ENCODE measurements around the gene VSTM2A.
A peak's percentile ranks its signal among the peaks of the same experiment; 100 is the strongest.
"Not testable (repeated sequence)": the region's sequence is repeated elsewhere in the genome, so short reads cannot be mapped to it uniquely, and the experiment has no call there.

The VSTM2A gene

GRCh38 chr7:54541669-54542625 lies at the start of gene VSTM2A:
Gene VSTM2A (plus strand): TSS chr7:54542375. CDS start chr7:54542731, 356 bp downstream.
- H3K4me3 ChIP-seq (replicated peaks; ENCODE audit: low read depth, low read length), result no peak within 1 kb of the TSS
- no peak for DNase-seq (ENCODE audit: low read depth)
- TF ChIP-seq CTCF (IDR thresholded peaks at IDR 0.05; ENCODE audit: low read length, missing control alignments), result no peak

- not testable (repeated sequence) for DNase-seq (ENCODE audit: low read depth); H3K4me3 ChIP-seq (replicated peaks; ENCODE audit: low read depth, low read length)
Measured at GRCh38 chr7:54504531-54504930, 37.6 kb upstream of the VSTM2A start.

GRCh38 chr7:54529568-54529967 lies 12.6 kb upstream of the VSTM2A start:
- TF ChIP-seq CTCF (IDR thresholded peaks at IDR 0.05; ENCODE audit: low read length, missing control alignments), result no peak
- DNase-seq (ENCODE audit: low read depth), result no peak
- H3K4me3 ChIP-seq (replicated peaks; ENCODE audit: low read depth, low read length), result no peak overlapping the region

- DNase-seq (ENCODE audit: low read depth), result no peak
- H3K4me3 ChIP-seq (replicated peaks; ENCODE audit: low read depth, low read length), result no peak overlapping the region
- no peak for TF ChIP-seq CTCF (IDR thresholded peaks at IDR 0.05; ENCODE audit: low read length, missing control alignments)
Measured at GRCh38 chr7:54538122-54538521, 4.1 kb upstream of the VSTM2A start.

- no peak overlapping the region for H3K4me3 ChIP-seq (replicated peaks; ENCODE audit: low read depth, low read length)
- no peak for TF ChIP-seq CTCF (IDR thresholded peaks at IDR 0.05; ENCODE audit: low read length, missing control alignments)
- peak; percentile 32 for DNase-seq (ENCODE audit: low read depth)
Measured at GRCh38 chr7:54543051-54543488, 895 bp downstream of the VSTM2A start.

GRCh38 chr7:54544149-54544526 lies 2.0 kb downstream of the VSTM2A start:
- no peak for TF ChIP-seq CTCF (IDR thresholded peaks at IDR 0.05; ENCODE audit: low read length, missing control alignments)
- H3K4me3 ChIP-seq (replicated peaks; ENCODE audit: low read depth, low read length), result no peak overlapping the region
- DNase-seq (ENCODE audit: low read depth), result no peak

GRCh38 chr7:54544527-54545240 lies 2.5 kb downstream of the VSTM2A start:
- H3K4me3 ChIP-seq (replicated peaks; ENCODE audit: low read depth, low read length), result no peak overlapping the region
- DNase-seq (ENCODE audit: low read depth), result no peak
- no peak for TF ChIP-seq CTCF (IDR thresholded peaks at IDR 0.05; ENCODE audit: low read length, missing control alignments)

Measured in fibroblast of pulmonary artery (primary cell).